B cell (primary cell): Measurements from ENCODE around the gene ADGRD2.

ENCODE experiments used
- CTCF ChIP-seq: fragments of 200-600 bp; IDR thresholded peaks from one replicate; pipeline ENCODE4 v1.8.0; 2022; ENCODE audit warnings: antibody characterized with exemption, mild to moderate bottlenecking
- EZH2 ChIP-seq: IDR thresholded peaks from 2 replicates; pipeline ENCODE4 v1.6.1; 2012; ENCODE audit warnings: borderline replicate concordance, low read depth, mild to moderate bottlenecking, moderate library complexity, low read length; ENCODE audit not compliant: insufficient read depth, poor library complexity, severe bottlenecking

- no peak for TF ChIP-seq CTCF
- no peak for TF ChIP-seq EZH2
These were observed 6.1 kb upstream of the ADGRD2 start for GRCh38 chr9:124444166-124444565.
